T-helper 2 cell treated with Interferon-gamma antibody and Interleukin-4, amounts not matched to agents 5 μg/mL and 100 μg/mL, for 36 hours (primary cell): ENCODE data around the gene KIAA1328.

Experiments used
- DNase-seq: peaks from one replicate; pipeline ENCODE4 v3.0.0; 2021; ENCODE audit warnings: low spot score
- H3K27ac Mint-ChIP-seq: one replicate; pipeline ENCODE4 v1.8.0; 2021; ENCODE audit warnings: mild to moderate bottlenecking, mixed read lengths
- H3K27me3 Mint-ChIP-seq: one replicate; pipeline ENCODE4 v1.8.0; 2021; ENCODE audit warnings: low read depth, mixed read lengths
- H3K36me3 Mint-ChIP-seq: one replicate; pipeline ENCODE4 v1.8.0; 2021; ENCODE audit warnings: low read depth, mixed read lengths
- H3K4me1 Mint-ChIP-seq: one replicate; pipeline ENCODE4 v1.8.0; 2021; ENCODE audit warnings: low read depth, mixed read lengths
- H3K4me3 Mint-ChIP-seq: one replicate; pipeline ENCODE4 v1.8.0; 2022; ENCODE audit warnings: mild to moderate bottlenecking, moderate library complexity, mixed read lengths
- H3K9me3 Mint-ChIP-seq: one replicate; pipeline ENCODE4 v1.8.0; 2021; ENCODE audit warnings: mixed read lengths

The KIAA1328 gene

GRCh38 chr18:36833120-36833519 is 4.2 kb downstream of the KIAA1328 start:
- no peaks in the 10 kb centered on the region for H3K27me3 Mint-ChIP-seq
- H3K36me3 Mint-ChIP-seq, result peaks cover 11% of the 10 kb centered on the region
- H3K9me3 Mint-ChIP-seq, result no peaks in the 10 kb centered on the region

GRCh38 chr18:36835927-36836326 is 7.0 kb downstream of the KIAA1328 start:
- no peak for DNase-seq
- Mint-ChIP-seq H3K4me1 (peaks cover 8% of the 10 kb centered on the region), H3K4me3 (no peak overlapping the region), H3K27ac (no peak overlapping the region), H3K27me3 (no peaks in the 10 kb centered on the region), H3K36me3 (peaks cover 29% of the 10 kb centered on the region), H3K9me3 (no peaks in the 10 kb centered on the region)

More at GRCh38 chr18:36833120-36833519, 4.2 kb downstream of the KIAA1328 start:
- Mint-ChIP-seq H3K4me3 (no peak overlapping the region), H3K4me1 (peaks cover 19% of the 10 kb centered on the region), H3K27ac (no peak overlapping the region)
- DNase-seq, result no peak

- Mint-ChIP-seq H3K27ac (no peak overlapping the region), H3K9me3 (no peaks in the 10 kb centered on the region), H3K4me3 (no peak overlapping the region), H3K4me1 (peaks cover 2% of the 10 kb centered on the region), H3K27me3 (no peaks in the 10 kb centered on the region), H3K36me3 (peaks cover 34% of the 10 kb centered on the region)
- DNase-seq, result no peak
Measured at GRCh38 chr18:36839835-36840234, 10.9 kb downstream of the KIAA1328 start.

- Mint-ChIP-seq H3K4me3 (no peak overlapping the region), H3K36me3 (peaks cover 22% of the 10 kb centered on the region), H3K27me3 (no peaks in the 10 kb centered on the region), H3K4me1 (peaks cover 2% of the 10 kb centered on the region), H3K27ac (no peak overlapping the region), H3K9me3 (no peaks in the 10 kb centered on the region)
- DNase-seq, result no peak
Measured at GRCh38 chr18:36843199-36843598, 14.3 kb downstream of the KIAA1328 start.

GRCh38 chr18:36843784-36844183 is 14.9 kb downstream of the KIAA1328 start:
- H3K9me3 Mint-ChIP-seq, result no peaks in the 10 kb centered on the region
- H3K4me3 Mint-ChIP-seq, result no peak overlapping the region
- DNase-seq, result no peak
- no peaks in the 10 kb centered on the region for H3K27me3 Mint-ChIP-seq
- peaks cover 2% of the 10 kb centered on the region for H3K4me1 Mint-ChIP-seq
- no peak overlapping the region for H3K27ac Mint-ChIP-seq
- peaks cover 19% of the 10 kb centered on the region for H3K36me3 Mint-ChIP-seq

- peaks cover 22% of the 10 kb centered on the region for H3K9me3 Mint-ChIP-seq
- peaks cover 22% of the 10 kb centered on the region for H3K36me3 Mint-ChIP-seq
Measured at GRCh38 chr18:36848609-36849008, 19.7 kb downstream of the KIAA1328 start.

GRCh38 chr18:36849288-36850006 is 20.5 kb downstream of the KIAA1328 start:
- Mint-ChIP-seq H3K9me3 (peaks cover 22% of the 10 kb centered on the region), H3K36me3 (peaks cover 22% of the 10 kb centered on the region), H3K4me1 (peaks cover 4% of the 10 kb centered on the region), H3K4me3 (no peak overlapping the region), H3K27me3 (no peaks in the 10 kb centered on the region), H3K27ac (no peak overlapping the region)
- DNase-seq, result no peak

More at GRCh38 chr18:36848609-36849008, 19.7 kb downstream of the KIAA1328 start:
- Mint-ChIP-seq H3K4me3 (no peak overlapping the region), H3K27ac (no peak overlapping the region), H3K27me3 (no peaks in the 10 kb centered on the region), H3K4me1 (peaks cover 4% of the 10 kb centered on the region)
- DNase-seq, result no peak

- peaks cover 22% of the 10 kb centered on the region for H3K9me3 Mint-ChIP-seq
- H3K27me3 Mint-ChIP-seq, result no peaks in the 10 kb centered on the region
- peak; percentile 28 for DNase-seq
- peaks cover 22% of the 10 kb centered on the region for H3K36me3 Mint-ChIP-seq
- H3K4me3 Mint-ChIP-seq, result no peak overlapping the region
- peaks cover 4% of the 10 kb centered on the region for H3K4me1 Mint-ChIP-seq
- H3K27ac Mint-ChIP-seq, result no peak overlapping the region
Measured at GRCh38 chr18:36850527-36851201, 21.7 kb downstream of the KIAA1328 start.

- H3K4me3 Mint-ChIP-seq, result no peak overlapping the region
- H3K4me1 Mint-ChIP-seq, result peaks cover 4% of the 10 kb centered on the region
- peaks cover 22% of the 10 kb centered on the region for H3K36me3 Mint-ChIP-seq
- no peak overlapping the region for H3K27ac Mint-ChIP-seq
- peaks cover 22% of the 10 kb centered on the region for H3K9me3 Mint-ChIP-seq
- H3K27me3 Mint-ChIP-seq, result no peaks in the 10 kb centered on the region
- no peak for DNase-seq
Measured at GRCh38 chr18:36851202-36851590, 22.3 kb downstream of the KIAA1328 start.

GRCh38 chr18:36856815-36857214 is 27.9 kb downstream of the KIAA1328 start:
- H3K27me3 Mint-ChIP-seq, result no peaks in the 10 kb centered on the region
- H3K36me3 Mint-ChIP-seq, result peaks cover 13% of the 10 kb centered on the region
- no peak overlapping the region for H3K27ac Mint-ChIP-seq
- DNase-seq, result no peak
- no peaks in the 10 kb centered on the region for H3K4me1 Mint-ChIP-seq
- H3K4me3 Mint-ChIP-seq, result no peak overlapping the region
- H3K9me3 Mint-ChIP-seq, result peaks cover 14% of the 10 kb centered on the region

GRCh38 chr18:36862182-36862581 is 33.3 kb downstream of the KIAA1328 start:
- Mint-ChIP-seq H3K4me1 (no peaks in the 10 kb centered on the region), H3K27me3 (no peaks in the 10 kb centered on the region), H3K9me3 (no peaks in the 10 kb centered on the region), H3K4me3 (no peak overlapping the region), H3K27ac (no peak overlapping the region), H3K36me3 (no peaks in the 10 kb centered on the region)
- no peak for DNase-seq

- H3K27me3 Mint-ChIP-seq, result no peaks in the 10 kb centered on the region
- H3K27ac Mint-ChIP-seq, result no peak overlapping the region
- H3K36me3 Mint-ChIP-seq, result peaks cover 1% of the 10 kb centered on the region
- no peak for DNase-seq
- H3K9me3 Mint-ChIP-seq, result no peaks in the 10 kb centered on the region
- H3K4me1 Mint-ChIP-seq, result no peaks in the 10 kb centered on the region
- no peak overlapping the region for H3K4me3 Mint-ChIP-seq
Measured at GRCh38 chr18:36867056-36867455, 38.1 kb downstream of the KIAA1328 start.

- peaks cover 13% of the 10 kb centered on the region for H3K9me3 Mint-ChIP-seq
- no peak for DNase-seq
- H3K4me1 Mint-ChIP-seq, result peaks cover 5% of the 10 kb centered on the region
- no peak overlapping the region for H3K4me3 Mint-ChIP-seq
- H3K36me3 Mint-ChIP-seq, result peaks cover 5% of the 10 kb centered on the region
- H3K27me3 Mint-ChIP-seq, result no peaks in the 10 kb centered on the region
- H3K27ac Mint-ChIP-seq, result no peak overlapping the region
Measured at GRCh38 chr18:36871801-36872200, 42.9 kb downstream of the KIAA1328 start.

- Mint-ChIP-seq H3K4me3 (no peak overlapping the region), H3K27ac (no peak overlapping the region), H3K4me1 (peaks cover 5% of the 10 kb centered on the region), H3K36me3 (peaks cover 5% of the 10 kb centered on the region), H3K9me3 (peaks cover 13% of the 10 kb centered on the region), H3K27me3 (no peaks in the 10 kb centered on the region)
- DNase-seq, result no peak
Measured at GRCh38 chr18:36872329-36872728, 43.4 kb downstream of the KIAA1328 start.
